Kidney capillary endothelial cell (primary cell): Measurements from ENCODE around the gene ZNF324.
"Not testable (repeated sequence)": the region's sequence is repeated elsewhere in the genome, so short reads cannot be mapped to it uniquely, and the experiment has no call there.

ENCODE experiments used
- DNase-seq: peaks from one replicate; pipeline ENCODE4 v3.0.0-alpha.2; 2018; ENCODE audit warnings: low spot score

The ZNF324 gene

GRCh38 chr19:58500242-58500641, 33.4 kb downstream of the ZNF324 start:
- no peak for DNase-seq

DNA sequence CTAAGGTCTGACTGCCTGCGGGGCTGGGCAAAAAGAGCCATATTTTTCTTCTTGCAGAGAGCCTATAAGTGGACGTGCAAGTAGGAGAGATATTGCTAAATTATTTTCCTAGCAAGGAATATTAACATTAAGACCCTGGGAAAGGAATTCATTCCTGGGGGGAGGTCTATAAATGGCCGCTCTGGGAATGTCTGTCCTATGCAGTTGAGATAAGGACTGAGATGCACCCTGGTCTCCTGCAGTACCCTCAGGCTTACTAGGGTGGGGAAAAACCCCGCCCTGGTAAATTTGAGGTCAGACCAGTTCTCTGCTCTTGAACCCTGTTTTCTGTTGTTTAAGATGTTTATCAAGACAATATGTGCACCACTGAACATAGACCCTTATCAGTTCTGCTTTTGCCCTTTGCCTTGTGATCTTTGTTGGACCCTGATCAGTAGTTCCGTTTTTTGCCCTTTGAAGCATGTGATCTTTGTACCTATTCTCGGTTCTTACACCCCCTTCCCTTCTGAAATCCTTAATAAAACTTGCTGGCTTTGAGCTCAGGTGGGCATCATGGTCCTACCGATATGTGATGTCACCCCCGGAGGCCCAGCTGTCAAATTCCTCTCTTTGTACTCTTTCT, 40.8 kb downstream of the ZNF324 start:
- not testable (repeated sequence) for DNase-seq

- no peak for DNase-seq
These were observed 42.8 kb downstream of the ZNF324 start for GRCh38 chr19:58509731-58510083.

DNA sequence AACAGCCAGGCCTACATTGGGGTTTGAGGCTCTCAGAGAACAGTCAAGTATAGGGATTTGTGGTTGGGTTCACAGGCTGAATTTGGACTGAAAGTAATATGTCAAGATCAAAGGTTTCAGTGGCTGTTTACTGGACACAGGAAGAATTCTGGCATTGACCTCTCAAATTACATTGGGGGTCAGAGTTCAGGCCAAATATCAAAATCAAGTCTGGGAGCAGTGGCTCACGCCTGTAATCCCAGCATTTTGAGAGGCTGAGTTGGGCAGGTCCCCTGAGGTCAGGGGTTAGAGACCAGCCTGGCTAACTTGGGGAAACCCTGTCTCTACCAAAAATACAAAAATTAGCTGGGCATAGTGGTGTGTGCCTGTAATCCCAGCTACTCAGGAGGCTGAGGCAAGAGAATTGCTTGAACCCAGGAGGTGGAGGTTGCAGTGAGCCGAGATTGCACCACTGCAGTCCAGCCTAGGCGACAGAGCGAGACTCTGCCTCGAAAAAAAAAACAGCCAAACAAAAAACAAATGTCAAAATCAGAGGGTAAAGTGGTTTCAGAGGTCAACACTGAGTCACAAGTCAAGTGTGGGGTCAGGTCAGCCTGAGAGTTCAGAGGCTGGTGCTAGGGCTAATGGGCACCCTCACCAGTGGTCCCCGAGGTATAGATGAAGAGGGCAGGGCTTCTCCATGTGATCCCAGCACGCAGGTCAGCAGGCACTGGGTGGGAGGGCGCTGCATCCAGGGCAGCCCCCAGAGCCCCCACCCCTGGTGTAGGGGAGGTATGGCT, 43.4 kb downstream of the ZNF324 start:
- DNase-seq, result no peak

- no peak for DNase-seq
These were observed 44.7 kb downstream of the ZNF324 start, which contains the start of gene SLC27A5 for GRCh38 chr19:58511353-58512208. Gene SLC27A5 (minus strand): TSS chr19:58511992. CDS start chr19:58511955, 37 bp downstream.

- no peak for DNase-seq
These were observed 46.4 kb downstream of the ZNF324 start for GRCh38 chr19:58513213-58513693.

- DNase-seq, result peak; percentile 86
These were observed 47.0 kb downstream of the ZNF324 start for GRCh38 chr19:58513694-58514563.

- no peak for DNase-seq
These were observed 47.7 kb downstream of the ZNF324 start for GRCh38 chr19:58514564-58515022.

DNA sequence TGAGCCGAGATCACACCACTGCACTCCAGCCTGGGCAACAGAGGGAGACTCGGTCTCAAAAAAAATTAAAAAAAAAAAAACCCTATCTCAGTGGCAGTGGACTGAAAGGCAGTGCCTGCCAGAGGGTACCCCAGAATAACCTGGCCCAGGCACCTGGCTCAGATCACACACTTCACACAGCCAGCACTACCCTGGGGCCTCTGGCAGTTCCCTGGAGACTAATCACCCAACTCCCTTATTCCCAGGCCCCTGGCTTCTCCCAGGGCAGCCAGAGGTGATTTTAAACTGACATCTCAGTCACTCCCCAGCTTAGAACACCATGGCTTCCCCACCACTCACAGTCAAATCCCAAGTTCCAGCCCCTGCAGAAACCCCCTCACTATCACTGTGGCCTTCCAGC, 48.4 kb downstream of the ZNF324 start:
- DNase-seq, result no peak

- no peak for DNase-seq
These were observed 49.5 kb downstream of the ZNF324 start for GRCh38 chr19:58516246-58516836.

DNA sequence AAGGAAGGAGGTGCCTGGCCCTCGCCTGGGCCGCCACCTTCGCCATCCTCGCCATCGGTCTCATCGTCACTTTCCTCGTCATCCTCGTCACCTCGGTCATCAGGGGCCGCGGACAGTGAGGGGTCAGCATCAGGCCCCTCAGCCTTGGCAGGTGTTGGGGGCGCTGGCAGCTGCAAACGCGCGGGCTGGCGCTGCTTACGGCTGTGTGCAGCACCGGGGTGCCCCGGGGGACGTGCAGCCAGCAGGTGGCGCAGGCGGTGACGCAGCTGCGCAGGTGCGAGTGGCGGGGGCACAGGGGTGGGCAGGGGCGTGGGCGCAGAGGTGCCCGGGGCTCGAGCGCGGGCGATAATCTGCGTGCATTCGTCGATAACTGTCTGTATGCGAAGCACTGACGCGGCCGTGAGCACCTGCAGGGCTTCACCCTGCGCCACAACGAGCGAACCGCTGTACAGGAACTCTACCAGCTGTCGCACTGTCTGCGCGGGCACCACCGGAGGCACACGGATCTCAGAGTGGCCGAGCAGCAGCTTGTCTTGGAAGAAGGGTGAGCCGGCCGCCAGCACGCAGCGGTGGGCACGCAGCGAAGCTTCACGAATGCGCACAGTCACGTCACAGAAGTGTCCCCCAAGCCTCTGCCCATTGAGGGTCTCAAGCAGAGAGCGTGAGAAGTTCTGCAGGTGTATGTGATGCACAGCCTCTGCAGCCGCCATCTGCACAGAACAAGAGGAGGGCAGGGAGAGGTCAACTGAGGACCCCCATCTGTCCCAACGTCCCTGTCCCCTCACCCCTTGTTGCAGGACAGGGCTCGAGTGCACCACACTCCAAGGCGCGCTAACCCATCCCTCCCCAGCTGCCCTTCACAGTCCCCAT, 50.3 kb downstream of the ZNF324 start:
- no peak for DNase-seq

GRCh38 chr19:58518256-58519086, 51.6 kb downstream of the ZNF324 start:
- DNase-seq, result no peak

GRCh38 chr19:58519087-58519354, 52.1 kb downstream of the ZNF324 start:
- peak; percentile 58 for DNase-seq

DNA sequence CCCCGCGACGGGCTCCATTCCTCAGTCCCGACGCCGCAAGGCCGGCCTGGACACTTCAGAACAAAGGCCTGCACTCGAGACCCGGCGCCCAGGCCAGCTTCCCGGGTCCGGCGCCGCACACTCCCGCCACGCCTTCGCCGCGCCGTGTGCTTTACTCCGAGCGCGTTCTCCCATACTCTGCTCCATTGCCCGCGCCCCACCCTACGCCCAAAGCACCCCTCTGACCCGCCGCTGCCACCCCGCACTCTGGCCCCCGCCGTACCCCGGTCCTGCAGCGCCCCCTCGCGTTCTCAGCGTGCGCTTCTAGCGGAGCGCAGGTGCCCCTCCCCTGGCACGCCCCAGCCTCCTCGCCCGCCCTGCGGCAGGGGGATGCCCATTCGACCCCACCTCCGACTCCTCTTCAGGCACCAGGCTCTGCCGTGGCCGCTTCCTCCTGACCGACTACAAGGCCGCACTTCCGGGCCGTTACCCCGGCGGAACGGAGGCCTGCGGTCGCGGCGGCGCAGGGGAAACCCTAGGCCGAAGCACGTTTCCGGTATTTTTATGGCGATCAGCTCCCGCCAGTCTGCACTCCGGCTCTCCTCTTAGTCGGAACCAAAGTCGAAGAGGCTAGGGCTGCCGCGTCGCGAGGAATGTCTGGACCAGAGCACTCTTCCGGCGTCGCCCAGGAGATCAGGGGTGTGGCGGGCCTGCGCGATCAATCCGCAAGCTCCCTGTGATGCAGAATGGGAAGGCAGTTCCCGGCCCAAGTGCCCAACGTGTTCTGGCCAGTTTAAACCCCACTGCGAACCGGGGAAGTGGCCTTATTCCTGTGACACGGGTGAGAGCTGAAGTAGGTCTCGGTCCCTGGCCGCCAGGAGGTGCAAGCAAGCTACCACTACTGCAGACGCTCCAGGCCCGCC, 52.7 kb downstream of the ZNF324 start, which contains the start of gene ZBTB45:
TSS of gene ZBTB45 (minus strand) at position 456 of the 902 bp plus-strand sequence. CDS start 2,137 bp downstream, outside the sequence.
- DNase-seq, result peak; percentile 88

- DNase-seq, result no peak
These were observed 53.3 kb downstream of the ZNF324 start for GRCh38 chr19:58520257-58520599.

DNA sequence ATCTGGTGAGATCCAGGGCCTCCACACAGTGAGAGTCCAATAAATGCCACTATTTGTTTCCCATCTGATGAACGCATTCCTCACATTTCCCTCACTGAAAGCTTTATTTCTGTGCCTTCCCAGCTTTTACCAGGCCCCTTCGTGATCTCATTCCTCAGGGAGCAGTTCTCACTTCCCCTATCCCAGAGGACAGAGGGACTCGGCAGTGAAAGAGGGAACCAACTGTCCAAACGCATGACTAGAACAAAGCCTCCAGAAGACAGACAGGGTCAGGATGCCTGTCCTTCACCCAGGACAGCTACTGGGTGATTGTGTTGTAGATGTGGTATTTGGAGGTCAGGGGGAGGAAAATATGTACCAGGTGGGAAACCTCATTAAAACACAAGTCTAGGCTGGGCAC, 54.8 kb downstream of the ZNF324 start:
- no peak for DNase-seq

- DNase-seq, result no peak
These were observed 55.8 kb downstream of the ZNF324 start for GRCh38 chr19:58522709-58523108.
